Neural progenitor cell (in vitro differentiated cells): ENCODE measurements around the gene TSR1.

Source experiments
- CTCF ChIP-seq: fragments of 200-600 bp; sonication (generic); IDR thresholded peaks from 2 replicates; pipeline ENCODE4 v1.5.1; 2017; ENCODE audit warnings: antibody characterized with exemption, mild to moderate bottlenecking
- EZH2phosphoT487 ChIP-seq: fragments of 200-600 bp; sonication (generic); IDR thresholded peaks from 2 replicates; pipeline ENCODE4 v1.6.1; 2017; ENCODE audit warnings: antibody characterized with exemption

- no peak for TF ChIP-seq CTCF
- no peak for TF ChIP-seq EZH2phosphoT487
These were observed 23.5 kb downstream of the TSR1 start for GRCh38 chr17:2312736-2313135.
